Activated CD4-positive, alpha-beta T cell treated with anti-CD3 and anti-CD28 coated beads for 24 hours (primary cell): Measurements from ENCODE around the gene PRKG1.

Experiments used
- DNase-seq, 2 donors: peaks; one replicate each; pipeline ENCODE4 v3.0.0-alpha.2; 2020; ENCODE audit warnings: low read depth in 2 of 2

Gene PRKG1

GRCh38 chr10:51699145-51699474 lies 624.8 kb downstream of the PRKG1 start:
- DNase-seq: no peak

- DNase-seq: peak; percentile 70 to 87
These were observed 625.4 kb downstream of the PRKG1 start, which contains the start of gene CSTF2T for GRCh38 chr10:51699475-51700227. Gene CSTF2T (minus strand): TSS chr10:51699595. CDS start chr10:51699549, 46 bp downstream.

- DNase-seq: peak in 1 of 2 donors; percentile 29
These were observed 626.0 kb downstream of the PRKG1 start for GRCh38 chr10:51700228-51700817.

- DNase-seq: no peak
These were observed 631.5 kb downstream of the PRKG1 start for GRCh38 chr10:51705774-51706173.

- no peak for DNase-seq
These were observed 631.9 kb downstream of the PRKG1 start for GRCh38 chr10:51706225-51706624.

GRCh38 chr10:51707392-51707791 lies 633.1 kb downstream of the PRKG1 start:
- no peak for DNase-seq

- no peak for DNase-seq
These were observed 633.6 kb downstream of the PRKG1 start for GRCh38 chr10:51707821-51708424.

GRCh38 chr10:51708609-51709008 lies 634.3 kb downstream of the PRKG1 start:
- DNase-seq: no peak

- DNase-seq: no peak
These were observed 635.2 kb downstream of the PRKG1 start for GRCh38 chr10:51709324-51709972.

GRCh38 chr10:51711519-51711891 lies 637.2 kb downstream of the PRKG1 start:
- DNase-seq: no peak

- no peak for DNase-seq
These were observed 642.7 kb downstream of the PRKG1 start for GRCh38 chr10:51716981-51717380.

GRCh38 chr10:51718804-51719291 lies 644.6 kb downstream of the PRKG1 start:
- DNase-seq: no peak

GRCh38 chr10:51724038-51724437 lies 649.8 kb downstream of the PRKG1 start:
- DNase-seq: no peak

- DNase-seq: no peak
These were observed 655.7 kb downstream of the PRKG1 start for GRCh38 chr10:51729822-51730555.

- DNase-seq: no peak
These were observed 658.8 kb downstream of the PRKG1 start for GRCh38 chr10:51733057-51733456.

GRCh38 chr10:51743146-51743545 lies 668.9 kb downstream of the PRKG1 start:
- DNase-seq: no peak

- no peak for DNase-seq
These were observed 670.1 kb downstream of the PRKG1 start for GRCh38 chr10:51744235-51745000.

GRCh38 chr10:51745397-51745796 lies 671.1 kb downstream of the PRKG1 start:
- no peak for DNase-seq

GRCh38 chr10:51747216-51747615 lies 672.9 kb downstream of the PRKG1 start:
- DNase-seq: no peak

GRCh38 chr10:51748959-51749358 lies 674.7 kb downstream of the PRKG1 start:
- DNase-seq: no peak

- DNase-seq: no peak
These were observed 684.1 kb downstream of the PRKG1 start for GRCh38 chr10:51758366-51758765.
